Endothelial cell of umbilical vein (primary cell): Measurements from ENCODE around the gene RASIP1. TPM values are rescaled to one million over a fixed set of nuclear protein-coding genes. Genes with fewer than 3 reads are reported as not detected.

Experiments used
- BruUV-seq: library from RNA; stranded (reverse); fragments of 400-500 nt; replicated peaks from 2 replicates; lab custom pipeline; 2021; lab: Mats Ljungman, UMichigan
- CTCF ChIA-PET: fragments of 300-600, 350-600 bp; sonication (Branson Sonifier 250); formaldehyde crosslinking; loops from one replicate; lab custom pipeline; 2021; ENCODE audit warnings: antibody characterized with exemption, inconsistent platforms; lab: Charles Lee
- POLR2A ChIA-PET: fragments of 300-600, 350-600 bp; sonication (Branson Sonifier 250); formaldehyde crosslinking; loops from one replicate; lab custom pipeline; 2021; ENCODE audit warnings: antibody characterized with exemption, inconsistent platforms; lab: Charles Lee
- DNase-seq: peaks from one replicate; pipeline ENCODE4 v3.0.0-alpha.2; 2011; ENCODE audit warnings: low read depth, low spot score
- FAIRE-seq: peaks from 2 replicates; lab custom pipeline; 2011; peaks lifted over from hg19 to GRCh38; lab: Jason Lieb, UNC
- H2AFZ ChIP-seq: 2 replicates; pipeline ENCODE4 v1.6.0; 2012; ENCODE audit warnings: low read depth, low read length, control low read depth, inconsistent platforms
- H3K27ac ChIP-seq: 2 replicates; pipeline ENCODE4 v1.5.1; 2011; ENCODE audit warnings: low read depth, mild to moderate bottlenecking, control low read depth, low read length, moderate library complexity; ENCODE audit not compliant: insufficient read depth
- H3K27me3 ChIP-seq, 2 experiments: 2 replicates each; pipeline versions ENCODE4 v1.6.0 to v1.6.1; 2011; ENCODE audit warnings: low read length in 2 of 2, mixed read lengths in 1 of 2; ENCODE audit not compliant: control insufficient read depth in 2 of 2, insufficient read depth in 2 of 2
- H3K36me3 ChIP-seq, 2 experiments: 2 replicates in 1 of 2; 3 replicates in 1 of 2; pipeline ENCODE4 v1.5.1; 2011; ENCODE audit warnings: low read length in 2 of 2, mild to moderate bottlenecking in 1 of 2, moderate library complexity in 1 of 2; ENCODE audit not compliant: control insufficient read depth in 2 of 2, insufficient read depth in 2 of 2; ENCODE audit errors: extremely low read depth in 1 of 2
- H3K4me1 ChIP-seq: 3 replicates; pipeline ENCODE4 v1.5.1; 2011; ENCODE audit warnings: mild to moderate bottlenecking, low read length; ENCODE audit not compliant: control insufficient read depth, insufficient read depth; ENCODE audit errors: extremely low read depth
- H3K4me2 ChIP-seq: 2 replicates; pipeline ENCODE4 v1.6.1; 2011; ENCODE audit warnings: low read length, control low read depth, mixed read lengths; ENCODE audit not compliant: insufficient read depth
- H3K4me3 ChIP-seq, 3 experiments: fragments of 200-600 bp in 1 of 3; sonication (generic), shearing (Covaris generic) in 1 of 3; replicated peaks in 1 of 3; 2 replicates each; pipeline ENCODE4 v1.5.1; 2011 to 2016; ENCODE audit warnings: control low read depth in 3 of 3, low read length in 3 of 3, mild to moderate bottlenecking in 2 of 3, inconsistent platforms in 1 of 3, low read depth in 1 of 3, moderate library complexity in 1 of 3; ENCODE audit not compliant: insufficient read depth in 1 of 3
- H3K79me2 ChIP-seq: 2 replicates; pipeline ENCODE4 v1.6.0; 2012; ENCODE audit warnings: low read length, inconsistent platforms; ENCODE audit not compliant: control insufficient read depth, insufficient read depth
- H3K9ac ChIP-seq: replicated peaks from 2 replicates; pipeline ENCODE3; 2011; ENCODE audit warnings: low read length, control low read depth; ENCODE audit not compliant: insufficient read depth; ENCODE audit errors: extremely low read depth
- H3K9me1 ChIP-seq: replicated peaks from 3 replicates; pipeline ENCODE4 v1.6.0; 2011; ENCODE audit warnings: mild to moderate bottlenecking, low read length; ENCODE audit not compliant: control insufficient read depth, insufficient read depth; ENCODE audit errors: extremely low read depth
- H3K9me3 ChIP-seq: replicated peaks from 2 replicates; pipeline ENCODE4 v1.5.1; 2012; ENCODE audit warnings: low read length, inconsistent platforms; ENCODE audit not compliant: control insufficient read depth, insufficient read depth
- H4K20me1 ChIP-seq: replicated peaks from 2 replicates; pipeline ENCODE3; 2011; ENCODE audit warnings: mild to moderate bottlenecking, low read length; ENCODE audit not compliant: control insufficient read depth, insufficient read depth; ENCODE audit errors: extremely low read depth
- EZH2 ChIP-seq: IDR thresholded peaks from 2 replicates; pipeline ENCODE4 v1.6.1; 2012; ENCODE audit warnings: borderline replicate concordance, low read depth, mild to moderate bottlenecking, moderate library complexity, low read length, inconsistent platforms; ENCODE audit not compliant: severe bottlenecking
- FOS ChIP-seq: IDR thresholded peaks from 2 replicates; pipeline ENCODE4 v1.6.1; 2011; ENCODE audit warnings: mild to moderate bottlenecking, low read length, moderate library complexity, borderline replicate concordance; ENCODE audit not compliant: insufficient read depth
- GATA2 ChIP-seq: IDR thresholded peaks from 2 replicates; pipeline ENCODE4 v1.7.0; 2011; ENCODE audit warnings: low read depth, mild to moderate bottlenecking, moderate library complexity, mixed read lengths, low read length; ENCODE audit not compliant: insufficient read length, insufficient read depth
- JUN ChIP-seq: IDR thresholded peaks from 2 replicates; pipeline ENCODE4 v1.6.1; 2011; ENCODE audit warnings: borderline replicate concordance, low read depth; ENCODE audit not compliant: insufficient read length, insufficient read depth
- MYC ChIP-seq: IDR thresholded peaks from one replicate; pipeline ENCODE4 v1.6.1; 2011; ENCODE audit warnings: mild to moderate bottlenecking, low read depth, low read length
- POLR2A ChIP-seq: IDR thresholded peaks from 2 replicates; pipeline ENCODE4 v1.6.1; 2012; ENCODE audit warnings: low read depth, mild to moderate bottlenecking, control low read depth, low read length
- POLR2AphosphoS5 ChIP-seq: IDR thresholded peaks from 2 replicates; pipeline ENCODE4 v1.6.1; 2012; ENCODE audit warnings: low read depth, mild to moderate bottlenecking, control low read depth, low read length, moderate library complexity; ENCODE audit not compliant: insufficient read depth
- dilution Hi-C: fragments of 300-500 bp; cut with MboI; formaldehyde crosslinking; loops from one replicate; pipeline ENCODE4 v1.15.0; 2019; ENCODE audit warnings: low sequenced_read_pairs; ENCODE audit not compliant: extremely low pct_ligation_motif_present
- intact Hi-C: fragments of 100-400 bp; cut with micrococcal nuclease; formaldehyde crosslinking; loops from one replicate; pipeline ENCODE4 v1.10.0; 2022
- polyA plus RNA-seq, 4 experiments: library from polyadenylated mRNA; depleted of rRNA in 3 of 4; stranded (reverse) in 3 of 4; unstranded in 1 of 4; fragments of >200 nt; gene quantifications; 2 replicates each; pipeline versions ENCODE4 v1.2.1 to v1.2.3, GENCODE V29; 2011 to 2012; ENCODE audit warnings: missing spikeins in 1 of 4
- total RNA-seq: library from RNA; stranded (reverse); gene quantifications from 2 replicates; pipeline ENCODE4 v1.2.3, GENCODE V29; 2021
- TF ChIP-seq, protein P1 (sequence below), 2 donors: IDR thresholded peaks; 1 replicate in 1 of 2; 2 replicates in 1 of 2; pipeline ENCODE4 v1.5.1; 2011; ENCODE audit warnings: low read length in 2 of 2, mild to moderate bottlenecking in 2 of 2, moderate library complexity in 2 of 2, control low read depth in 1 of 2, inconsistent platforms in 1 of 2, low read depth in 1 of 2; ENCODE audit not compliant: insufficient read depth in 1 of 2; ENCODE audit errors: extremely low read depth in 1 of 2
- TF ChIP-seq, protein P2 (sequence below): IDR thresholded peaks from 2 replicates; pipeline ENCODE4 v1.6.1; 2011; ENCODE audit not compliant: insufficient read depth, insufficient read length

The RASIP1 gene
- total and polyA plus RNA-seq, 2 donors (not counting 3 experiments of a cell fraction or from before 2014, with no cell fraction given), result 66.2 to 82.1 TPM

DNA sequence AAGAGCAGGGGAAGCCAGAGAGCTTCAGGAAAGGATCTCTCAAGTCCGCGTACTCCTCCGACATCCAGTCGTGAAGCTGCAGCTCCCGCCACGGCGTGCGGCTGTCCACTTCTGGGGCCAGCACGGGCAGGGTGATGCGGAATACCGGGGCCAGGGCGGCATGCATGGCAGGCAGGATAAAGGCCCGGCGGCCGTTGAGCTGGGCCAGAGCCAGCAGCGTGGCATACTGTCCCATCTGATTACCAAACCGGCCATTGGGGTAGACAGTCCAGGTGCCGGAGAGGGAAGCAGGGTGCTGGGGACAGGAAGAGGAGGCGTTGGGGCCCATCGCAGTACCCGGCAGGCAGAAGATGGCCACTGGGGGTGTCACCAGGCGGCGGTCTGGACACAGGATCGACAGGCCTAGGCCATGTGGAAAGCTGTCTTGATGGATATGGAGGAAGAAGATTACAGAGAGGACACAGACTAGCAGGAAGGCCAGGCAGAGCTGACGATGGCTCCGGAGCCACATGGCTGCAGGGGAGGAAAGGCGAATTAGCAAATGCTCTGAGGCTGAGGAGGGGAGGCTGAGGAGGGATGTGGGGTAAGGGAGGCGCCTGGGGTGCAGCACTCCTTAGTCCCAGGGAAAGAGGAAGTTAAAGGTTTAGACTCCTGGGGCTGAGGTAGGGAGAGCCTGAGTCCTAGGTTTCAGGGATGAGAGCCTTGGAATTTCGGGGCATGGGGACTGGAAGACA lies 10.5 kb upstream of the RASIP1 start:
- TF ChIP-seq GATA2, result no peak
- TF ChIP-seq, protein P1, sequence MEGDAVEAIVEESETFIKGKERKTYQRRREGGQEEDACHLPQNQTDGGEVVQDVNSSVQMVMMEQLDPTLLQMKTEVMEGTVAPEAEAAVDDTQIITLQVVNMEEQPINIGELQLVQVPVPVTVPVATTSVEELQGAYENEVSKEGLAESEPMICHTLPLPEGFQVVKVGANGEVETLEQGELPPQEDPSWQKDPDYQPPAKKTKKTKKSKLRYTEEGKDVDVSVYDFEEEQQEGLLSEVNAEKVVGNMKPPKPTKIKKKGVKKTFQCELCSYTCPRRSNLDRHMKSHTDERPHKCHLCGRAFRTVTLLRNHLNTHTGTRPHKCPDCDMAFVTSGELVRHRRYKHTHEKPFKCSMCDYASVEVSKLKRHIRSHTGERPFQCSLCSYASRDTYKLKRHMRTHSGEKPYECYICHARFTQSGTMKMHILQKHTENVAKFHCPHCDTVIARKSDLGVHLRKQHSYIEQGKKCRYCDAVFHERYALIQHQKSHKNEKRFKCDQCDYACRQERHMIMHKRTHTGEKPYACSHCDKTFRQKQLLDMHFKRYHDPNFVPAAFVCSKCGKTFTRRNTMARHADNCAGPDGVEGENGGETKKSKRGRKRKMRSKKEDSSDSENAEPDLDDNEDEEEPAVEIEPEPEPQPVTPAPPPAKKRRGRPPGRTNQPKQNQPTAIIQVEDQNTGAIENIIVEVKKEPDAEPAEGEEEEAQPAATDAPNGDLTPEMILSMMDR (IDR thresholded peaks at IDR 0.05; ENCODE audit: extremely low read depth in 1 of 2, insufficient read depth in 1 of 2, low read depth in 1 of 2, low read length in 2 of 2), result no peak
- TF ChIP-seq MYC, result no peak
- TF ChIP-seq, protein P2, sequence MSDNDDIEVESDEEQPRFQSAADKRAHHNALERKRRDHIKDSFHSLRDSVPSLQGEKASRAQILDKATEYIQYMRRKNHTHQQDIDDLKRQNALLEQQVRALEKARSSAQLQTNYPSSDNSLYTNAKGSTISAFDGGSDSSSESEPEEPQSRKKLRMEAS, result no peak
- no peak for TF ChIP-seq POLR2AphosphoS5
- TF ChIP-seq FOS, result no peak
- TF ChIP-seq POLR2A, result no peak
- no peak for TF ChIP-seq JUN
- no peak for TF ChIP-seq EZH2
- no peak for FAIRE-seq

More for the DNA sequence above, 10.5 kb upstream of the RASIP1 start:
- ChIA-PET POLR2A (no interaction called here), CTCF (interaction anchor here (1.1 to 1.6 kb wide), 3 partner anchors 12 to 75 kb away, joined by 3 to 12 read pairs (median 6); no protein-coding TSS in a partner anchor)
- Histone ChIP-seq H3K9me1 (no peaks in the 10 kb centered on the region), H3K4me2 (no peak overlapping the region), H3K9me3 (no peaks in the 10 kb centered on the region), H3K79me2 (peaks cover 23% of the 10 kb centered on the region), H3K9ac (no peak overlapping the region), H4K20me1 (no peaks in the 10 kb centered on the region), H2AFZ (no peak overlapping the region), H3K4me1 (peaks cover 16% of the 10 kb centered on the region), H3K27me3 (no peaks in the 10 kb centered on the region), H3K4me3 (no peak overlapping the region), H3K27ac (no peak overlapping the region), H3K36me3 (peaks cover 0 to 3% of the 10 kb centered on the region in 2 experiments)
- no TSS peak for BruUV-seq
- intact Hi-C loops, result no loop called here
- DNase-seq, result no peak
- dilution Hi-C loops, result no loop called here
